ENCODE measurements around the gene ENHO. TPM values are rescaled to one million over a fixed set of nuclear protein-coding genes. Genes with fewer than 3 reads are reported as not detected.
"Not testable (repeated sequence)": the region's sequence is repeated elsewhere in the genome, so short reads cannot be mapped to it uniquely, and the experiment has no call there.

Gene ENHO
- total RNA-seq, 1 donor from 2014 or later, result 23.5 TPM

DNA sequence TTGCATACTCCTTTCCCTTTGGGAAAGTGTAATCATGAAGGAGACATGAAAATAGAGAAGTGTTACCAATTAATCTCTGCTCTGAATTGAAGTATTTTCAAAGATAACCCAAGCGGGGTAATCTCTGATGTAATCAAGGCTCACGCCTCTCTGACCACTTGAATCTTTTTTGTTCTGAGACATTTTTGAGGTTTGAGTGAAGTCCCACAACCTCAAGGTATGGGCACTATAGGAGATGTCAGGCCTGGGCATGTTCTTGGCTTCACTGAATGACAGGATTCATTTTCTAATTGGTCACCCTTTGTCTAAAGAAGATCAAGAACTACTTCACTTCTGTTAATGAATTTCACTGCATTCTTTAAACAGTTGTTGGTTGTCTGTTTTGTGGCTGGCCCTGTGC, 23.7 kb downstream of the ENHO start:
- intact Hi-C loops (cut with DNase I), result loop anchor here (10.0 kb wide), 1 partner anchor 46 kb away; no protein-coding TSS in a partner anchor
- ATAC-seq (no peak), DNase-seq (ENCODE audit: low spot score) (no peak)

DNA sequence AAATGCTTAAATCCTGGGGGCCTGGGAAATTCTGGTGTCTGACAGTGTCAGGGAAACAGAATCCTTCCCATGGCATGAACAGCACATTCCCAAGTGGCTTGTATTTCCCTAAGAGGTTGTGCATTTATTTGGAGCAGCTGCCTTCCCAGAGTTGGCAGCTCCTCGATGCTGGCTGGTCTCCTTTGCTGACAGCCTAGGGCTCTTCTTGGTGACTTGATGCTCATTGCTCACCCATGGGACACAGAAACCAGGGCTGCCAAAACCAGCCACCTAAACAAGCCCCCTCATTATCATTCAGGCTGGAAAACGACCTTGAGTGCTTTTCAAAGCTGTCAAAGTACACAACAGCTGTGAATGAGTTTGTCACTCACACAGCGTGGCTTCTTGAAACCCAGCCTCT, 24.2 kb downstream of the ENHO start:
- no peak for DNase-seq (ENCODE audit: low spot score)
- no peak for ATAC-seq
- intact Hi-C loops (cut with DNase I), result loop anchor here (10.0 kb wide), 1 partner anchor 46 kb away; no protein-coding TSS in a partner anchor

DNA sequence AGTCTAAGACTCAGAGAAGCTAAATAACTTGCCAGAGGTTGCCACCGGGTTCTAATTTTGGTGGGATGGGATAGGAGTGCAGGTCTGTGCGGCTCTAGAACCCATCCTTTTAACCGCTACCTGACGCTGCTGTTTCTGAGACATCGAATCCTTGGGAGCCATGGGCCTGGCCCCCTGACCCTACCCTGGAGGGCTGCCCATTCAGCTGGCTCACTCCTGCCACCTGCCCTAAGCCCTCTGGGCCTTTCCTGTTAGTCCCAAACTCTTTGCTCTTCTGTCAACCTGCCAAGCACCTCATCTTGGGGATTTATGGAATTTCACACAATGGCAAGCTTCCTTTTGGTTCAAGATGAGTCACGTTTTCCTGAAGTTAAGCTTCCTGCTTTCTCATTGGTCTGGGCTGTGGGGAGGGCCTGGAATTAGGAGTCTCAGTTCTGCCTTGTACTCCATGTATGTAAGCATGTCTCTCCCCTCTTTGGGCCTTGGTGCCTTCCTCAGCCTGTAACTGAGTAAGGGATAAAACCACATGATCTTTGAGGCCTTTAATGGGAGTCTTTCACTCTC, 26.6 kb downstream of the ENHO start:
- intact Hi-C loops (cut with DNase I), result loop anchor here (10.0 kb wide), 1 partner anchor 49 kb away; no protein-coding TSS in a partner anchor
- no peak for DNase-seq (ENCODE audit: low spot score)
- ATAC-seq, result no peak

DNA sequence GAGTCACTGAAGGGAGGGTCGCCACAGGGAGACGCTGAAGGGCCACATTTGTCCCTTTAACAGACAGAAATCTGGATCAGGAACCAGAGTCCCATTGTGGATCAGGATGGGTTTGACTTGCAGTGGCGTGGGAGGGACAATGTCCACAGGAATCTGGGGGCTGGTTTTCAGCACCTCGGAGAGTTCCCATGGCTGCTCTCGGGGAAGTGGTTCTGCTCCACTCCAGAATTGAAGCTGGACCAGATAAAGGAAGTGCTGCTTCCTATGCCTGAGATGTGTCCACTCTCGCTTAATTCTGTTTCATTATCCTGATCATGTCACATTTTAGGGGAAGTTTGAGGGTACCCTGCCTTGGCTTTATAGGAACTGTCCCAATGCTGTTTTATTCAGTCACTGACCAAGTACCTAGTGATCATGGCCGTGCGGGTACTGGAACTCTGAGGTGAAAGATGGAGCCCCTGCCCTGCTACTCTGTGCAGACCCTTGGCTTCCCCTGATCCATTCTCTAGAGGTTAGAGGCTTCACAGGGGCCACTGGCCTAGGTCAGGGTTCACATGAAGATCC, 28.7 kb downstream of the ENHO start:
- ATAC-seq (peak; percentile 67), DNase-seq (ENCODE audit: low spot score) (peak; percentile 83)
- intact Hi-C loops (cut with DNase I), result loop anchor here (10.0 kb wide), 1 partner anchor 51 kb away; no protein-coding TSS in a partner anchor

DNA sequence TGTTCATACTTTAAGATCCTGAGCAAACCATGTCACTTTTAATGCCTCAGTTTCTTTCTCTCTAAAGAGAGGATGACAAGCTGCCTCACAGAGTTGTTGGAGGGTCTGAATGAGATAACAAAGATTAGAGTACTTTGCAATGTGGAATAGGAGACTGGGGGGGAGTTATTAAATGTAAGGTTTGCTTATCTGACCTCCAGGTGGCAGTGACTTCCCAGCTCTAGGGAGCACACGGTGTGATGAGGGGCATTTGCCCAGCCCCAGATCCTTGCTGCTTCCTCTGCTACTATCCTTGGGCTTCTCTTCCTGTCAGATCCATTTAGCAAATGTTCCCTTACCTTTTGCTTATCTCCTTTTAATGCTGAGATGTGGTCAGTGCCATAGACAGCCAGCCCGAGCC, 30.7 kb downstream of the ENHO start:
- no peak for ATAC-seq
- intact Hi-C loops (cut with DNase I), result loop anchor here (10.0 kb wide), 1 partner anchor 53 kb away; no protein-coding TSS in a partner anchor
- DNase-seq (ENCODE audit: low spot score), result peak; percentile 0

DNA sequence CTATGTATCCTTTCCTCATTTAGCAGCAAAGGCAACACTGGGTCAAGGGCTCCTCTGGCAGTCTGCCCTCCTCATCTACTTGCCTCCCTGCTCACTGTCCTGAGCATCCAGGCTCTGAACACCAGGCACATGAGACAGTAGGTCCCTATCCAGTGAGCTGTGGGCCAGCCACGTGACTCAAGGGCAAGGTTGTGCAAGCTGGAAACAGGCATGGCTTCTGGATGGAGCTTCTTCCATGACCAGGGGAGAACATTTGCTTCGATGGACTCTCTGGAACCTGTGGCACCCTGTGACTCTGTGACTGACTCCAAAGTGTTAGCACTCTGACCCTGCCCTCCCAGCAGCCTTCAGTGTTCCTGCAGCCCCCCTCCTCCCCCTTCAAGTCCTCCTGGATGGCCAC, 31.2 kb downstream of the ENHO start:
- intact Hi-C loops (cut with DNase I), result loop anchor here (10.0 kb wide), 1 partner anchor 53 kb away; no protein-coding TSS in a partner anchor
- DNase-seq (ENCODE audit: low spot score) (peak; percentile 18), ATAC-seq (no peak)

DNA sequence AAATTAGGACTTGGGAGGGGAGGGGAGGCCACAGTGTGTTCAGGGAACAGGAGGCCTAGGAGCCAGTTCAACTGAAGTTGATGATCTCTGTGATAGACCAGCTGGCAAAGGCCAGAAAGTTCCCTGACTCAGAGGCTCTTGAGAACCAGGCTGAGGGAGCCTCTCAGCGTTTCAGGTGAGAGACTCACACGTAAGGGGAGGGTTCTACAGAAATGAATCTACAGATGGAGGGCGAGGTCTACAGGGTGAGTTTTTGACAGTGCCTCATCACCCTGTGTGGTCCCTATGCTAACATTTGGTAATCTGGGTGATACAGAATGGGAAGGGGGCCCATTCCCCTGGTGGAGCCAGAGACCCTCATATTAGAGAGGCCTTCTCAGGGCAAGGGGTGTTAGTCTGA, 32.0 kb downstream of the ENHO start:
- DNase-seq (ENCODE audit: low spot score), result no peak
- intact Hi-C loops (cut with DNase I), result loop anchor here (10.0 kb wide), 1 partner anchor 54 kb away; no protein-coding TSS in a partner anchor
- no peak for ATAC-seq

DNA sequence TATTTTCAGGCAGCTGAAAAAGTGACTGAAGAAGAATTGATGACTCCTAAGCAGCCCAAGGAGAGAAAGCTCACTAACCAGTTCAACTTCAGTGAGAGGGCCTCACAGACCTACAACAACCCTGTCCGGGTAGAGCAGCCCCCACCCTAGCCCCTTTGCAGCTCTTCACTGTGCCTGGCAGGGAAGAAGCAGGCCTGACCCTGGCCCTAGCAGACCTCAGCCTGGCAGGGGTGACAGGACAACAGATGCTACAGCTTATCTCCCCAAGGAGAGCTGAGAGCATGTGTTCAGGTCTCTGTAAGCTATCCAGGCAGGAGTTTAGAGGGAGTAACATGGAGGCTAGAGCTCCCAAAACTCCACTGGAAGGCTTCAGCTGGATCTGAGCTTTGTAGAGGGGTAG, 32.4 kb downstream of the ENHO start:
- intact Hi-C loops (cut with DNase I), result loop anchor here (10.0 kb wide), 1 partner anchor 54 kb away; no protein-coding TSS in a partner anchor
- ATAC-seq, result no peak
- no peak for DNase-seq (ENCODE audit: low spot score)

DNA sequence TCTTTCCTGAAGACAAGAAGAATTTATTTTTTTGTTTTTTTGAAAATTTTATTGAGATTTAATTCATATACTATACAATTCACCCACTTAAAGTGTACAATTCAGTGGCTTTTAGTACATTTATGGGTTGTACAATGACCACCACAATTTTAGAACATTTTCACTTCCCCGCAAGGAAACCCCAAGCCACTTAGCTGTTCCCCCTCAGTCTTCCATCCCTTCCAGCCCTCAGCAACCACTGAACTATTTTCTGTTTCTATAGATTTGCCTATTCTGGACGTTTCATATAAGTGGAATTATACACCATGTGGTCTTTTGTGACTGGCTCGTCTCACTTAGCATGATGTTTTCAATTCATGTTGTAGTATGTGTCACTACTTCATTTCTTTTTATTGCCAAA, 36.2 kb downstream of the ENHO start:
- intact Hi-C loops (cut with DNase I), result no loop called here
- DNase-seq (ENCODE audit: low spot score), result no peak
- ATAC-seq, result no peak

DNA sequence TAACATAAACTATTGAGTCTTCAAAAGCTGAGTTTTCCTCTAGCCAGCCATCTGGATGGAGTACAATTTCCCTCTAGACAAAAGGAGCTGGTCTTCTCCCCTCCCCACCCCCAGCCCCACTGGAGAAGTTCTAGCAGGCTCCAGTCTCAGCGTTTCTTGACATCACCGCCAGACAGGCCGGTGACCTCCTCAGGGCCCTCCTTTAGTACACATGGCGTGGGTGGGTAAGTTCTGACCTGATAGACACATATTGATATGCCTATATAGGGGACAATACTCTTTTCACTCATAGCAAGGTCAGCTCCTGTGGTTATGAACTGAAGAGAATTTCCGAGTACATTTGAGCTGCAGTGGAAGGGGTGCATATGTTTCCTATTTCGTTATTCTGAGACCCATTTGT, 37.0 kb downstream of the ENHO start:
- intact Hi-C loops (cut with DNase I), result no loop called here
- no peak for DNase-seq (ENCODE audit: low spot score)

DNA sequence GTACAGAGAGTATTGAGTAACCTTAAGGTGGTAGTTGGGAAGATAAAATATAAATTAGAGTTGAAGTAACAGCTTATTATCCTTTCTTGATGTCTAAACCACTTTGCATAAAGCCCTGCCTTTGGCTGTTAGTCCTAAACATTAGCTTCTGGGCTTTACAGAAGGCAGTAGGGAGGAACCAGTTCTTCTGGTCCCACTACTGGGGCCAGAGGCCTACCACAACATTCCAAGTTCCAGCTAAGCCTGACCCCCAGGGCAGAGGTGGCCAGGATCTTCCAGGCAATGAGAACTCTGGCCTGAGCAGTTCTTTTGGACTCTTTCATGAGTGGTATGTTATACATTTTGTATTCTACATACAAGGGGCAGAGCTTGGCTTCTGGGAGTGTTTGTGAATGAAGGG, 38.1 kb downstream of the ENHO start:
- intact Hi-C loops (cut with DNase I), result no loop called here
- ATAC-seq, result no peak
- DNase-seq (ENCODE audit: low spot score), result no peak

More for the DNA sequence above, 37.0 kb downstream of the ENHO start:
- ATAC-seq, result no peak

DNA sequence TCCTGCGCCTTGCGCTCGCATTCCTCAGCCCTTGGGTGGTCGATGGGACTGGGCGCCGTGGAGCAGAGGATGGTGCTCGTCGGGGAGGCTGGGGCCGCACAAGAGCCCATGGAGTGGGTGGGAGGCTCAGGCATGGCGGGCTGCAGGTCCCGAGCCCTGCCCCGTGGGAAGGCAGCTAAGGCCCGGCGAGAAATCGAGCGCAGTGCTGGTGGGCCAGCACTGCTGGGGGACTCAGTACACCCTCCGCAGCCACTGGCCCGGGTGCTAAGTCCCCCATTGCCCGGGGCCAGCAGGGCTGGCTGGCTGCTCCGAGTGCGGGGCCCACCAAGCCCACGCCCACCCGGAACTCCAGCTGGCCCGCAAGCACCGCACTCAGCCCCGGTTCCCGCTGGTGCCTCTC, 40.0 kb downstream of the ENHO start:
- ATAC-seq; intact Hi-C loops (cut with DNase I); DNase-seq (ENCODE audit: low spot score): not testable (repeated sequence)

DNA sequence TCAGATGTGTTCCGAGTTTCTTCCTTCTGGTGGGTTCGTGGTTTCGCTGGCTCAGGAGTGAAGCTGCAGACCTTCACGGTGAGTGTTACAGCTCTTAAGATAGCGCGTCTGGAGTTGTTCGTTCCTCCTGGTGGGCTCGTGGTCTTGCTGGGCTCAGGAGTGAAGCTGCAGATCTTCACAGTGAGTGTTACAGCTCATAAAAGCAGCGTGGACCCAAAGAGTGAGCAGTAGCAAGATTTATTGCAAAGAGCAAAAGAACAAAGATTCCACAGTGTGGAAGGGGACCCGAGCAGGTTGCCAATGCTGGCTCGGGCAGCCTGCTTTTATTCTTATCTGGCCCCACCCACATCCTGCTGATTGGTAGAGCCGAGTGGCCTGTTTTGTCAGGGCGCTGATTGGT, 41.2 kb downstream of the ENHO start:
- DNase-seq (ENCODE audit: low spot score); intact Hi-C loops (cut with DNase I); ATAC-seq: not testable (repeated sequence)

DNA sequence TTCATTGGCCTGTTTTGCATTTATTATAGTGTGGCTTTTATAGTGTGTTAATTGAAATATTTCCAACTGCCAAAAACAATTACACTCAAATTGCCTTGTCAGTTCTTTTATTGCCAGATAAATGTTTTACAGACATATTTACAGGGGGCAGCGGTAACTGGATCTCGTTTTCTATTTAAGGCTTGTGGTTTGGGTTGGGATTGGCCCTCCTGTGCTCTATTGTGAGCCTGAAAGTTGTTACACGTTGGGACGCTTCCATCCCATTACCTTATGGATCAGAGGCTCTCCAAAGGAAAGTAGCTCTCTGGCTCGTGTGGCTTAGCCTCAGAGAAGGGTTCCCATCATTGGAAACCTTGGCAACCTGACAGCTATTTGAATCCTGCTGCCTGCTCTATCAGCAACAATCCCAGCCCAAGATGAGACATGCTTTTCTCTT, 43.3 kb downstream of the ENHO start:
- ATAC-seq (no peak), DNase-seq (ENCODE audit: low spot score) (no peak)
- intact Hi-C loops (cut with DNase I), result no loop called here

DNA sequence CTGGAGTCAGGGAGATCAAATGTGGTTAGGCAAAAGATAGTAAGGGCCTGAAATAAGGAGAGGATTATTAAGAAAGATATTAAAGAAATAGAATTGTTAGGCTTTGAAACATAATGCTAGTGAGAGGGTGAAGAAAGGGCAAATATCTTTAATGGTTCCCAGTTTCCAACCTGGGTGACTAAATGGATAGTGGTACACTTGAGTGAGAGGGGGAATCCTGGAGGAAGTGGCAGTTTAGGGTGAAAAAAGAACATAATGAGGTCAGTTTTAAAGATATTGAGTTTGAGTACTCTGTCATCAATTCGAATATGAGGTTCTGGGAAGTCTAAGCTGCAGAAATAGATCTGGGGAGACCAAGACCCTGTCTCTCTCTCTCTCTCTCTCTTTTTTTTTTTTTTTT, 45.2 kb downstream of the ENHO start:
- ATAC-seq (no peak), DNase-seq (ENCODE audit: low spot score) (no peak)
- intact Hi-C loops (cut with DNase I), result no loop called here

DNA sequence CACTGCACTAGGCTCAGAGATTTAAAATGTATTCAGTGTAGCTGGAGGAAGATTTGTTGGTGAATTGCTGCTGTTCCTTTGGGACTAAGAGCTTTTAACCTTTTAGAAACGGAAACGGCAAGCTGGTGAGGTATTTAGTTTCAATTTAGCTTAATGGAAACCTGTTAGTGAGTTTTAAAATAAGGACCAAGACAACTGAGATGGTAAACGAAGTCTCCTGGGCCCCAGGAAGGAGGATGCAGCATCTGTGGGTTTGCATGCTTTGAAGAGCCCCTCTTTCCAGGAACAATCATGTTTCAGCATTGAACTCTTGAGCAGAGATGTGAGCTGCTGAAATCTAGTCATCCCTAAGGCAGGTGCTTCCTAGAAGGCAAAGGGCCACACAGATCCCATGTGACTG, 47.7 kb downstream of the ENHO start:
- intact Hi-C loops (cut with DNase I), result no loop called here
- no peak for DNase-seq (ENCODE audit: low spot score)
- ATAC-seq, result no peak

Other genes with a start within 250 kb of the ENHO start
- 1.1 TPM for gene KIF24, start 193.7 kb downstream of the ENHO start, total RNA-seq
- gene NUDT2, start 193.4 kb downstream of the ENHO start, total RNA-seq, result 23.3 TPM
- gene MYORG, start 146.1 kb downstream of the ENHO start, total RNA-seq, result 6.6 TPM
- gene FAM219A, start 64.4 kb downstream of the ENHO start, total RNA-seq, result 29.8 TPM
- gene DNAI1, start 64.2 kb downstream of the ENHO start, total RNA-seq, result 0.58 TPM
- 23.2 TPM for gene CNTFR, start 66.7 kb upstream of the ENHO start, total RNA-seq
- 17.0 TPM for gene RPP25L, start 89.1 kb upstream of the ENHO start, total RNA-seq
- gene DCTN3, start 97.5 kb upstream of the ENHO start, total RNA-seq, result 67.6 TPM
- 1.2 TPM for gene ARID3C, start 106.1 kb upstream of the ENHO start, total RNA-seq
- gene SIGMAR1, start 114.8 kb upstream of the ENHO start, total RNA-seq, result 43.6 TPM
- gene GALT, start 123.7 kb upstream of the ENHO start, total RNA-seq, result 48.9 TPM
- 31.3 TPM for gene IL11RA, start 129.2 kb upstream of the ENHO start, total RNA-seq
- not detected for gene CCL27, start 139.7 kb upstream of the ENHO start, total RNA-seq
- 1.3 TPM for gene CCL19, start 168.3 kb upstream of the ENHO start, total RNA-seq
- gene CCL21, start 187.1 kb upstream of the ENHO start, total RNA-seq, result not detected

Measured in sciatic nerve (tissue), 2 donors.